ENCODE data around the gene CSTB.

- TF ChIP-seq, protein P1, sequence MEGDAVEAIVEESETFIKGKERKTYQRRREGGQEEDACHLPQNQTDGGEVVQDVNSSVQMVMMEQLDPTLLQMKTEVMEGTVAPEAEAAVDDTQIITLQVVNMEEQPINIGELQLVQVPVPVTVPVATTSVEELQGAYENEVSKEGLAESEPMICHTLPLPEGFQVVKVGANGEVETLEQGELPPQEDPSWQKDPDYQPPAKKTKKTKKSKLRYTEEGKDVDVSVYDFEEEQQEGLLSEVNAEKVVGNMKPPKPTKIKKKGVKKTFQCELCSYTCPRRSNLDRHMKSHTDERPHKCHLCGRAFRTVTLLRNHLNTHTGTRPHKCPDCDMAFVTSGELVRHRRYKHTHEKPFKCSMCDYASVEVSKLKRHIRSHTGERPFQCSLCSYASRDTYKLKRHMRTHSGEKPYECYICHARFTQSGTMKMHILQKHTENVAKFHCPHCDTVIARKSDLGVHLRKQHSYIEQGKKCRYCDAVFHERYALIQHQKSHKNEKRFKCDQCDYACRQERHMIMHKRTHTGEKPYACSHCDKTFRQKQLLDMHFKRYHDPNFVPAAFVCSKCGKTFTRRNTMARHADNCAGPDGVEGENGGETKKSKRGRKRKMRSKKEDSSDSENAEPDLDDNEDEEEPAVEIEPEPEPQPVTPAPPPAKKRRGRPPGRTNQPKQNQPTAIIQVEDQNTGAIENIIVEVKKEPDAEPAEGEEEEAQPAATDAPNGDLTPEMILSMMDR (IDR thresholded peaks at IDR 0.05; ENCODE audit: insufficient read depth, low read depth, low read length) = no peak
- no peak for TF ChIP-seq EZH2 (IDR thresholded peaks at IDR 0.05; ENCODE audit: insufficient read depth, low read length)
Measured at GRCh38 chr21:43794311-43794710, 18.2 kb upstream of the CSTB start.
